ENCODE measurements around the gene PLEKHH3. TPM values are rescaled to one million over a fixed set of nuclear protein-coding genes. Genes with fewer than 3 reads are reported as not detected.

Gene PLEKHH3
- total RNA-seq, 4 donors from 2014 or later, result 41.0 to 55.8 (median 55.1) TPM

DNA sequence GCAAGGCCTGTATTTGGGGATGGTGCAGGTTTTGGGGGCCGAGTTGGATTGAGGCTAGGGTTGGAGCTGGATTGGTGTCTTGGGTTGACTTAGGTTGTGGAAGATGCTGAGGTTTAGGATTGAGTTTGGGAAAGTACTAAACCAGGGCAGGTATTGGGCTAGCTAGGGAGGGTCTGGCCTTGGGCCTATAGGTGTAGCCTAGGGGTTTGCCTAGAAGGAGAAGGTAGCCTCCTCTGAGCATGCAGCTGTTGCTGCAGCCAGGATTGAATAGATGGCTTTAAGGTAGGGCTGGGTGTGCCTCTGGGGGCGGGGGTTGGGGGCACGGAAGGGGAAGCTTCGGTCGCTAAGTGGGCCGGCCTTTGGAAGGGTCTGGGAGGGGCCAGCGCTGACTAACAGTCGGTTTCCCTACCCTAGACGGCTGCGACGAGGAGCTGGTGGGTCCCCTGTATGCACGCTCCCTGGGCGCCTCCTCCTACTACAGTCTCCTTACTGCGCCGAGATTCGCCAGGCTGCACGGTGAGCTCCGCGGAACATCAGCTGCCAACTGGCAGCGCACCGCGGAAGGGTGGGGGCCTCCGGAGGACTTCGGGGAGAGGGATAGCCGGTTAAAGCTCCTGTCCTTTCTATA is 6.7 kb upstream of the PLEKHH3 start:
- intact Hi-C loops (cut with DNase I), result loop anchor here (5.0 kb wide), 1 partner anchor 106 kb away; the partner anchor contains the start of gene PSMC3IP
- no peaks in the 10 kb centered on the region for H3K9me3 ChIP-seq
- peak overlapping the region in 3 of 4 donors; percentile 50 to 78 (median 59) for H3K27ac ChIP-seq
- TF ChIP-seq, protein P1, sequence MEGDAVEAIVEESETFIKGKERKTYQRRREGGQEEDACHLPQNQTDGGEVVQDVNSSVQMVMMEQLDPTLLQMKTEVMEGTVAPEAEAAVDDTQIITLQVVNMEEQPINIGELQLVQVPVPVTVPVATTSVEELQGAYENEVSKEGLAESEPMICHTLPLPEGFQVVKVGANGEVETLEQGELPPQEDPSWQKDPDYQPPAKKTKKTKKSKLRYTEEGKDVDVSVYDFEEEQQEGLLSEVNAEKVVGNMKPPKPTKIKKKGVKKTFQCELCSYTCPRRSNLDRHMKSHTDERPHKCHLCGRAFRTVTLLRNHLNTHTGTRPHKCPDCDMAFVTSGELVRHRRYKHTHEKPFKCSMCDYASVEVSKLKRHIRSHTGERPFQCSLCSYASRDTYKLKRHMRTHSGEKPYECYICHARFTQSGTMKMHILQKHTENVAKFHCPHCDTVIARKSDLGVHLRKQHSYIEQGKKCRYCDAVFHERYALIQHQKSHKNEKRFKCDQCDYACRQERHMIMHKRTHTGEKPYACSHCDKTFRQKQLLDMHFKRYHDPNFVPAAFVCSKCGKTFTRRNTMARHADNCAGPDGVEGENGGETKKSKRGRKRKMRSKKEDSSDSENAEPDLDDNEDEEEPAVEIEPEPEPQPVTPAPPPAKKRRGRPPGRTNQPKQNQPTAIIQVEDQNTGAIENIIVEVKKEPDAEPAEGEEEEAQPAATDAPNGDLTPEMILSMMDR (IDR thresholded peaks at IDR 0.05), result no peak
- TF ChIP-seq POLR2A (IDR thresholded peaks at IDR 0.05), result no peak
- no peaks in the 10 kb centered on the region for H3K36me3 ChIP-seq
- DNase-seq, result no peak
- peak overlapping the region in 2 of 4 donors; percentile 31 to 66 for H3K4me3 ChIP-seq
- H3K4me1 ChIP-seq, result peaks cover 43 to 59% (median 48%) of the 10 kb centered on the region in 3 donors
- WGBS, 2 donors, result 5 to 32% methylated on average over 2 to 8 of the region's 25 CpGs
- peaks cover 0 to 24% (median 0%) of the 10 kb centered on the region in 4 donors for H3K27me3 ChIP-seq

DNA sequence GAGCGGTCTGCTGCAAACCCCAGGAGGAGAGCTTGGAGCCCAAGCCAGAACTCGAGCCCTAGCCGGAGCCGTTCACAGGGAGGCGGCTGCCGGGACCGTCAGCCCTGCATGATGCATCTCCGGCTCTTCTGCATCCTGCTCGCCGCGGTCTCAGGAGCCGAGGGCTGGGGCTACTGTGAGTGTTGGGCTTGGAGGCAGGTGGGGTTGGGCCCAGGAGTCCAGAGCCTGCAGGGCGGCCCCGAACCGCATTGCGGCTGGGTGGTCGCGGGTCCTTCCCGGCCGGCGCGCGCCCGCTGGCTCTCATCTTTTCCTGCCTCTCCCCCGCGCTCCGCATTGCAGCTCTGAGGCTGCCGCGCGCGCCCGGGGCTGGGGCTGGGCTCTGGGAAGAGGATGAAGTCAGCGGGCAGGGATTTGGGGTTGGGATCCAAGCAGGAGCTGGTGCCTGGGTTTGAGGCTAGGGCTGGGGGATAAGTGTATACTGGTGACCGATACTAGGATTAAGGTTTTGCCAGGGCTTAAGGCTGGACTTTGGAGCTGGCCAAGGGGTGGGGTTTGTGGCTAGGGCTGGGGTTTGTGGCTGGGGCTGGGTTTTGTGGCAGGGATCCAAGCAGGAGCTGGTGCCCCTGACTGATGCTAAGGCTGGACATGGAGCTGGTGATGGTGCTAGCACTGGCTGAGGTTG is 6.1 kb upstream of the PLEKHH3 start:
- no peaks in the 10 kb centered on the region for H3K9me3 ChIP-seq
- WGBS, 2 donors, result 1% methylated on average over 7 to 15 of the region's 34 CpGs
- peak overlapping the region; percentile 3 to 78 (median 54) for H3K27ac ChIP-seq
- TF ChIP-seq, protein P1 (IDR thresholded peaks at IDR 0.05), result no peak
- no peak for TF ChIP-seq POLR2A (IDR thresholded peaks at IDR 0.05)
- DNase-seq, result no peak
- H3K4me3 ChIP-seq, result peak overlapping the region; percentile 20 to 66 (median 47)
- H3K27me3 ChIP-seq, result peaks cover 0 to 24% (median 0%) of the 10 kb centered on the region in 4 donors
- intact Hi-C loops (cut with DNase I), result loop anchor here (5.0 kb wide), 1 partner anchor 106 kb away; the partner anchor contains the start of gene PSMC3IP
- peaks cover 44 to 63% (median 50%) of the 10 kb centered on the region in 3 donors for H3K4me1 ChIP-seq
- H3K36me3 ChIP-seq, result no peaks in the 10 kb centered on the region

DNA sequence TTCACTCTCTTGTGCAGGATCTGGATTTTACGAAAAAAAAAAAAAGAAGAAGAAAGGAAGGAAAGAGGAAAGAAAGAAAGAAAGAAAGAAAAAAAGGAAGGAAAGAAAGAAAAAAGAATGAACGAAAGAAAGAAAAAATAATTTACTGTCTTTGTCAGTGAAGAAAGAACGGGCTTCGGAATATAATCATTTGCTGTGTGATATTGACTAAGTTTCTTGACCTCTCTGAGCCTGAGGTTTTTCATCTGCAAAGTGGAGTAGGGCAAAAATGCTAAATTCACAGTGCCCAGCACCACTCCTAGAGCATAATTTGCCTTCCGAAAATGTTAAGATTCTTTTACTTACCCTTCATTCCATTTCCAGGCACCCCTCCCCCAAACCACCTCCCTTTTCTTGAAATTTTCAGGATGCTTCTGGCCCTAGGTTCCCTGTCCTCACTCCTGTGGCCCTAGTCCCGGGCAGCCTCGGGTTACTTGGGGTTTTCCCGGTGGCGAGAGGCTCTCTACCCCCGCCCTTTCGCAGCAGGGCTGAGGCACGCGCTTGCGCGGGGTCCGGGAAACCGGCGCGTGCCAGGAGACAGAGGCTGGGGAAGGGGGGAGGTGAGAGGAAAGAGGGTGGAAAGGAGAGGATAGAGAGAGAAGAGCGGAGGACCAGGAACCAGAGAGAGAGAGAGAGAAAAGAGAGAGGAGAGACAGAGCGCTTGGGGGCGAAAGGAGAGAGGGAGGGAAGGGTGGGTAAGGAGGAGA is 5.4 kb upstream of the PLEKHH3 start, which contains the start of gene CNTNAP1:
CNTNAP1 (plus strand) TSS at position 556 of the 746 bp plus-strand sequence. CDS start 299 bp downstream, outside the sequence.
- Histone ChIP-seq H3K27ac (peak within 1 kb of the TSS; percentile 3 to 78 (median 54)), H3K9me3 (no peaks in the 10 kb centered on the region), H3K36me3 (no peaks in the 10 kb centered on the region), H3K27me3 (peaks cover 0 to 24% (median 0%) of the 10 kb centered on the region in 4 donors), H3K4me1 (peaks cover 50 to 70% (median 51%) of the 10 kb centered on the region in 3 donors), H3K4me3 (peak within 1 kb of the TSS; percentile 20 to 66 (median 47))
- DNase-seq, result no peak
- intact Hi-C loops (cut with DNase I), result loop anchor here (5.0 kb wide), 1 partner anchor 105 kb away; the partner anchor contains the start of gene PSMC3IP
- no peak for TF ChIP-seq POLR2A (IDR thresholded peaks at IDR 0.05)
- TF ChIP-seq, protein P1 (IDR thresholded peaks at IDR 0.05), result no peak
- WGBS, 2 donors, result 10 to 18% methylated on average over 13 to 16 of the region's 22 CpGs

DNA sequence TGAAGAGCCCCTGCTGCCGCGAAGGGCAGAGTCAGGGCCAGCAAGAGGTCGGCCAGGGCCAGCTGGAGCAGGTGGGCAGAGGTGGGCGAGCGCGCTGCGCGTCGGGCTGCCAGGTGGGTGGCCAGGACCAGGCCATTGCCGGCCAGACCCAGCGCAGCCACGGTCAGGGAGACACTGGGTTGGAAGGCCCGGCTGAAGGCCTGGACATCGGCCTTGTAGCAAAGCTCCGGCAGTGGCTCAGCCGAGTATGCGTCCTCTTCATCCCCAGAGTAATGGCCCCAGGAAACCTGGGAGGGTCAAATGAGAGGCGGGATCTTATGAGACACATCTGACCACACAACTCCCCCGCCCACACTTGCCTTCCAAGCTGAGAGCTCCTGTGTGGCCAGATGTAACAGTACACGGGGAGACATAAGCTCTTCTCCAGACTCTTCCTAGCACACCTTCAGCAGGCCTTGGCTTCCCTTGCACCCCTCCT is 3.6 kb upstream of the PLEKHH3 start:
- H3K27ac ChIP-seq, result peak overlapping the region; percentile 98 to 99 (median 98)
- H3K4me3 ChIP-seq, result peak overlapping the region; percentile 83 to 97 (median 94)
- H3K4me1 ChIP-seq, result peaks cover 50 to 82% (median 55%) of the 10 kb centered on the region in 3 donors
- H3K27me3 ChIP-seq, result peaks cover 0 to 29% (median 0%) of the 10 kb centered on the region in 4 donors
- 59 to 78% methylated on average over 3 to 4 of the region's 20 CpGs for WGBS, 2 donors
- H3K36me3 ChIP-seq, result no peaks in the 10 kb centered on the region
- TF ChIP-seq POLR2A (IDR thresholded peaks at IDR 0.05), result no peak
- TF ChIP-seq, protein P1 (IDR thresholded peaks at IDR 0.05), result no peak
- intact Hi-C loops (cut with DNase I), result loop anchor here (5.0 kb wide), 1 partner anchor 103 kb away; the partner anchor contains the start of gene PSMC3IP
- no peak for DNase-seq
- H3K9me3 ChIP-seq, result no peaks in the 10 kb centered on the region

All from esophagus squamous epithelium (tissue), 5 donors.